Epithelial cell of proximal tubule (primary cell): ENCODE measurements around the gene TUG1. TPM values are rescaled to one million over a fixed set of nuclear protein-coding genes. Genes with fewer than 3 reads are reported as not detected.

Experiments
- DNase-seq: peaks from one replicate; pipeline ENCODE4 v3.0.0-alpha.2; 2011; ENCODE audit warnings: low read depth
- H3K4me3 ChIP-seq: 2 replicates; pipeline ENCODE4 v1.5.1; 2011; ENCODE audit warnings: low read depth, mild to moderate bottlenecking, low read length
- total RNA-seq: library from RNA; depleted of rRNA; stranded (reverse); fragments of >200 nt; gene quantifications from 2 replicates; pipeline ENCODE4 v1.2.3, GENCODE V29; 2015
- TF ChIP-seq, protein P1 (sequence below): conservative IDR thresholded peaks from 2 replicates; pipeline ENCODE4 v1.5.1; 2012; ENCODE audit warnings: low read depth, mild to moderate bottlenecking, low read length

TUG1 gene
- total RNA-seq, 1 donor from 2014 or later, result 29.8 TPM

DNA sequence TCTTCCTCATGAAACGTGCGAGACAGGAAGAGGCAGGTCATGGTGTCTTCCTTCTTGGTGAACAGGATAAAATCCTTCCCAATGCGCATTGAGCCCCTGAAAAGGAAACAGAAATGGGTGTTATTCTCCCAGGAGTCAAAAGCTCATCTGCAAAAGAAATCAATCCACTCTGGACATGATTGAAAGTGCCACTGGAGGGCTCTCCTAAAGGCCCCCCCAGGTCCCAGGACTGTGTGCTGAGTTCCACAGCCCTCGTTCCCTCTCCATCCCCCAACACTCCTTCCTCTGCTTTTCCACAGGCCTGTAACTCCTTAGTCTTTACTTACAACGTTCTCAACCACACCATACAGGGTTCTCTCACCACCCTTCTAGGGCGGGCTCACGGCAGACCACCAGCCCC is 22.7 kb upstream of the TUG1 start:
- no peak overlapping the region for H3K4me3 ChIP-seq
- TF ChIP-seq, protein P1, sequence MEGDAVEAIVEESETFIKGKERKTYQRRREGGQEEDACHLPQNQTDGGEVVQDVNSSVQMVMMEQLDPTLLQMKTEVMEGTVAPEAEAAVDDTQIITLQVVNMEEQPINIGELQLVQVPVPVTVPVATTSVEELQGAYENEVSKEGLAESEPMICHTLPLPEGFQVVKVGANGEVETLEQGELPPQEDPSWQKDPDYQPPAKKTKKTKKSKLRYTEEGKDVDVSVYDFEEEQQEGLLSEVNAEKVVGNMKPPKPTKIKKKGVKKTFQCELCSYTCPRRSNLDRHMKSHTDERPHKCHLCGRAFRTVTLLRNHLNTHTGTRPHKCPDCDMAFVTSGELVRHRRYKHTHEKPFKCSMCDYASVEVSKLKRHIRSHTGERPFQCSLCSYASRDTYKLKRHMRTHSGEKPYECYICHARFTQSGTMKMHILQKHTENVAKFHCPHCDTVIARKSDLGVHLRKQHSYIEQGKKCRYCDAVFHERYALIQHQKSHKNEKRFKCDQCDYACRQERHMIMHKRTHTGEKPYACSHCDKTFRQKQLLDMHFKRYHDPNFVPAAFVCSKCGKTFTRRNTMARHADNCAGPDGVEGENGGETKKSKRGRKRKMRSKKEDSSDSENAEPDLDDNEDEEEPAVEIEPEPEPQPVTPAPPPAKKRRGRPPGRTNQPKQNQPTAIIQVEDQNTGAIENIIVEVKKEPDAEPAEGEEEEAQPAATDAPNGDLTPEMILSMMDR, result no peak
- no peak for DNase-seq

DNA sequence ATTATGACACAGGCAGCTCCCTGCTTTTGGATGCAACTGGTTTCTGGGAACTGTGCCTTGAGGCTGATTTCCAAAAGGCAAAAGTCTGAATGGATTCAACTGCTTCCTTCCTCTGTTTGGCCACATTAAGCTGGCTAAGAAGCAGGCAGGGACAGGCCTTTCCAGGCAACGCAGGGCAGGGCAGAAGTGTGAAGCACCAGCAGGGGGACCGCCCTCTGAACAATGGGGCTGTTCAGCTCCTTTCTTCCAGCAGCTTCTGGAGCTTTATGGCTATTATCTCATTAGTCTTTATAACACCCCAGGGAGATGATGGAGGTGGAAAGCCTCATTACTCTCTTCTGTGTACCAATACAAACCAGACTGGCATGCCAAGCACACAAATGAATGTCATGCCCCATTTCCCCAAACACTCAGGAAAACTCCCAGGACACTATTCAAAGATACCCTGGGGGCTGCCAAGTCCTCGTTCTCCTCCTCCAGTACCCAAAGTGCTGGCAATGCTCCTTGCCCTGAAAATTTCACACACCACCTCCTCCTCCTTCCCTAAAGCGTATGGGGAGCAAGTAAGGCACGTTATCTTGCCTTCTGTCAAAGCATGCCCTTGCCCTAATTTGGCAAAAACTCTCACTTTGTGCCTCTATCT is 21.8 kb upstream of the TUG1 start:
- no peak overlapping the region for H3K4me3 ChIP-seq
- no peak for DNase-seq
- TF ChIP-seq, protein P1, result no peak

DNA sequence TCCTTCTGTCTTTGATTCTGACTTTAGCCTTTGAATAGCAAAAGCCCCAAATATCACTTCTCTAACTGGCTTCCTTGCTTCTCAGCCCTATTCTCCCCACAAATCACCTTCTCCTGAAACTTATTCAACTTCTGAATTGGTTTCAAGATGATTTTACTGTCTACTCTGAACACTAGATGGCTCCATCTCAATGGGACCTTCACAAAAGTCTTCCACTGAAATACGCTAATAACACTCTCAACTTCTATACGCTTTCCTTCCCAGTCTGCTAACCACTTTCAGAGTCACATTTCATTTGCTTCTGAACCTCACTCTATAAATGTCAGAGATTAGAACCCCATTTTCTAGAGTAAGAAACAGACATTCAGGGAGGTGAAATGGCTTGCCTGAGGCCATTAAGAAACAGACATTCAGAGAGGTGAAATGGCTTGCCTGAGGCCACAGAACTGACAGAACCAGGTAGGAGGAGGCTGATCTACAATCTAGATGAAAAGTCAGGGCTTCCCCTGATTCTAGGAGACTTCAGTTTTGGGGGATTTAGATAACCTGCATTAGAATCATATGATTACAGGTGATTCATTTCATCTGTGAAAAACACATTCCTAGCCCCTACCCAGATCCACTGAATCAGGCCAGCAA is 21.1 kb upstream of the TUG1 start:
- no peak for DNase-seq
- TF ChIP-seq, protein P1, result peak; percentile 67
- H3K4me3 ChIP-seq, result no peak overlapping the region

DNA sequence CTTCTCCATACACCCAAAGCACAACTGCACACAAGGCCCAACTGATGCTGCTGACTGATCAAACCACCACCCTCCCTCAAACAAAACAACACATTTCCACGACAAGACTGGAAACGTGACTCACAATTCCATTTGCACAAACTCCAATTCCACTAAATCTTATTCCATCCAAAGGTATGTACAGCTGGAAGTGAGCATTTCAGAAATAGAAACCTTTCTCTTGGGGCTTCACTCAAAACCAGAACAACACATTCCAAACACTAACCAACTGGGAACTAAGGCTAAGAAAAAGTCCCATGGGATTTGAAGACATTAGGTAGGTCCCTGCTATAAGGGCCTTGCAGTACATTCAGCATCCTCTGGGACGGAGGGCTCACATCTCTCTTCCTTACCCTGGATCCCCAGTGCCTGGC is 20.1 kb upstream of the TUG1 start:
- TF ChIP-seq, protein P1, result no peak
- no peak overlapping the region for H3K4me3 ChIP-seq
- DNase-seq, result no peak

DNA sequence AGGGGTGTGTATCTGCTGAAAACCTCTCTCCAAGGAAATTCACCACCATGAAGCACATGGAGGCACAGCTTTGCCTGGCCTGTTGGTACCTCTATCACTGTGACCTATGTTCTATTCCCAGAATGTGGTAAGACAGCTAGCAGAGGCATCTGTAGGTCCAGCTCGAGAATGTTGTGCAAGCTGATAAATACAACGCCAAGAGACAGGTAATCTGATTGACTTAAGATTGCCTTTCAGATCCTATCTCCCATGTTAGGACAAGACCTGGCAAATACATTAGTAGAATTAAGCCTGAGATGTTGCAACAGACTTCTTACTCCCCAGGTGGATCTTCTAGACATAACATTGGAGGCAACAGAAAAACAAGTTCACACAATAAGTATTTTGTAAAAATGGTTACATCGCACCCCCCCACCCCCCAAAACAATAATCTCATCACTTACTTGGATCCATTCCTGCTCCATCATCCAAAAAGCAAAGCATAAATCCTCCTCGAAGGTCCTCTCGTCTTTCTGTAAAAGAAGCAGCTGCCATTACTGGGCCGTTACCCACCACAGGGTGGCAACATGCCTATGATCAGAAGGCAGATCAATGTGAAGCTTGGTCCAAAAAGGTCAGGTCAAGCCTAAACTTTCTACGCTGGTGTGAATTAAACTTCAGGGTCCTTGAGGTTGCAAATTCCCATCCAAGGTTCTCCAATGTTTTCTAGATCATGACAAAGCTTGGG is 19.0 kb upstream of the TUG1 start:
- TF ChIP-seq, protein P1, result peak; percentile 19
- no peak overlapping the region for H3K4me3 ChIP-seq
- no peak for DNase-seq

DNA sequence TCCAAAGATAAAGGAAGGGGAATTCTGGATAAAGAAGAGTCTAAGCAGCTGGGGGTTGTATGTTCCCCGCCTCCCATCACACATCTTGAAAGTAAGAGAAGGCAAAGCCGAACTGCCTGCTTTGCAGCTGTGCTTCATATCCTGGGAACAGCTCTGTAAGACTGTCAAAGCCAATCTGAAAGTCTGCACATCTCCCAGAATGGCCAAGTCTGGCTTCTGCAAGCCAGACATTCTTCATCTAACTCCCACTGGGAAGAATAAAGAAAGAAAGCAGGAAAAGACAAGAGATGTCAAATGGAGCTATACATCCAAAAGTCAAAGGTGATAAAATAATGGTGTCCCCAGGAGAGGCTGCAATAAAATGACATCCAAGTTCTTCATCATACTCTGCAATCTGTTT is 15.9 kb upstream of the TUG1 start:
- TF ChIP-seq, protein P1, result no peak
- no peak overlapping the region for H3K4me3 ChIP-seq
- DNase-seq, result no peak

DNA sequence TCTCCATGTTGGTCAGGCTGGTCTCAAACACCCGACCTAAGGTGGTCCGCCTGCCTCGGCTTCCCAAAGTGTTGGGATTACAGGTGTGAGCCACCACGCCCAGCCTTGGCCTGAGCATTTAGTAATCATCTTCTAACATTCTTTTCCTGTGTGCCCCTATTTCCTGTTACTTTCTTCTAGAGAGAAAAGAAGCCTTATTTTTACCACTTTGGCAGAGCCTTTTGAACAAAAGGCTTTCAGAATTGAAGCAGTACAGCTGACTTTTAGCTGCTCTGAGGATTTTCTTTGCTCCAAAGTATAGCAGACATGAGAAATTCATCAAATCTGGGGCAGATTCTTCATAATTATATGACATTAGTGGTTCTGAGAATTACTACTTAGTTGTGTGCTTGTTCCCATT is 13.9 kb upstream of the TUG1 start:
- TF ChIP-seq, protein P1, result no peak
- no peak overlapping the region for H3K4me3 ChIP-seq
- DNase-seq, result no peak
